AG08396 (cell line): ENCODE measurements around the gene SPRED3.

ENCODE experiments used
- DNase-seq: peaks from one replicate; pipeline ENCODE4 v3.0.0; 2012; ENCODE audit warnings: low spot score, mixed read lengths

The SPRED3 gene

GRCh38 chr19:38373907-38374331 lies 14.6 kb upstream of the SPRED3 start:
- no peak for DNase-seq

- peak; percentile 99 for DNase-seq
Measured at GRCh38 chr19:38374332-38375097, 14.0 kb upstream of the SPRED3 start, which contains the start of gene PSMD8. Gene PSMD8, plus strand, starts transcription at chr19:38374571. Its CDS starts 31 bp downstream, at chr19:38374602.

- DNase-seq: no peak
Measured at GRCh38 chr19:38375098-38375493, 13.4 kb upstream of the SPRED3 start.

- DNase-seq: no peak
Measured at GRCh38 chr19:38375748-38376147, 12.7 kb upstream of the SPRED3 start.

GRCh38 chr19:38376576-38376975 lies 11.9 kb upstream of the SPRED3 start:
- DNase-seq: no peak

- DNase-seq: no peak
Measured at GRCh38 chr19:38377052-38377451, 11.4 kb upstream of the SPRED3 start.

GRCh38 chr19:38378866-38379265 lies 9.6 kb upstream of the SPRED3 start:
- no peak for DNase-seq

- no peak for DNase-seq
Measured at GRCh38 chr19:38381138-38381537, 7.4 kb upstream of the SPRED3 start.

GRCh38 chr19:38383184-38383583 lies 5.3 kb upstream of the SPRED3 start:
- DNase-seq: no peak

- DNase-seq: no peak
Measured at GRCh38 chr19:38383743-38384142, 4.8 kb upstream of the SPRED3 start.

- DNase-seq: no peak
Measured at GRCh38 chr19:38384209-38385027, 4.1 kb upstream of the SPRED3 start.

GRCh38 chr19:38385057-38385803 lies 3.3 kb upstream of the SPRED3 start:
- DNase-seq: no peak

GRCh38 chr19:38385804-38386257 lies 2.7 kb upstream of the SPRED3 start:
- no peak for DNase-seq

GRCh38 chr19:38386300-38386970 lies 2.1 kb upstream of the SPRED3 start:
- no peak for DNase-seq

- no peak for DNase-seq
Measured at GRCh38 chr19:38386971-38387549, 1.4 kb upstream of the SPRED3 start.

GRCh38 chr19:38387550-38388348 lies 748 bp upstream of the SPRED3 start, which contains the start of gene GGN:
Gene GGN, minus strand, starts transcription at chr19:38388034. Its CDS starts 773 bp downstream, at chr19:38387261.
- peak; percentile 98 for DNase-seq

- peak; percentile 89 for DNase-seq
Measured at GRCh38 chr19:38389101-38389925, 816 bp downstream of the SPRED3 start.

GRCh38 chr19:38389957-38390924 lies 1.7 kb downstream of the SPRED3 start:
- DNase-seq: no peak
